HT1080 (cell line): ENCODE measurements around the gene SLCO3A1. TPM values are rescaled to one million over a fixed set of nuclear protein-coding genes. Genes with fewer than 3 reads are reported as not detected.

Source experiments
- DNase-seq: peaks from one replicate; pipeline ENCODE4 v3.0.0-alpha.2; 2015; ENCODE audit warnings: low read depth
- total RNA-seq: library from RNA; depleted of rRNA; stranded (reverse); fragments of >200 nt; shearing (Covaris generic); gene quantifications from 2 replicates; pipeline ENCODE4 v1.2.3, GENCODE V29; 2014

SLCO3A1 gene
- total RNA-seq, 1 experiment from 2014 or later, result 4.6 TPM

- no peak for DNase-seq
These were observed 265.4 kb downstream of the SLCO3A1 start for GRCh38 chr15:92118936-92119325.

- no peak for DNase-seq
These were observed 266.7 kb downstream of the SLCO3A1 start for GRCh38 chr15:92120094-92120795.

GRCh38 chr15:92121047-92121446, 267.5 kb downstream of the SLCO3A1 start:
- DNase-seq, result no peak

- DNase-seq, result no peak
These were observed 268.8 kb downstream of the SLCO3A1 start for GRCh38 chr15:92122259-92122658.

GRCh38 chr15:92123962-92124656, 270.6 kb downstream of the SLCO3A1 start:
- DNase-seq, result no peak

- DNase-seq, result no peak
These were observed 271.1 kb downstream of the SLCO3A1 start for GRCh38 chr15:92124657-92125010.

GRCh38 chr15:92128788-92129187, 275.3 kb downstream of the SLCO3A1 start:
- DNase-seq, result no peak

GRCh38 chr15:92130244-92130643, 276.7 kb downstream of the SLCO3A1 start:
- no peak for DNase-seq

- DNase-seq, result peak; percentile 15
These were observed 277.4 kb downstream of the SLCO3A1 start for GRCh38 chr15:92130906-92131305.

- DNase-seq, result no peak
These were observed 279.7 kb downstream of the SLCO3A1 start for GRCh38 chr15:92132982-92133755.

- DNase-seq, result peak; percentile 30
These were observed 287.3 kb downstream of the SLCO3A1 start for GRCh38 chr15:92140796-92141195.

GRCh38 chr15:92141607-92142006, 288.1 kb downstream of the SLCO3A1 start:
- no peak for DNase-seq

- no peak for DNase-seq
These were observed 289.0 kb downstream of the SLCO3A1 start for GRCh38 chr15:92142242-92143232.

GRCh38 chr15:92143765-92144164, 290.3 kb downstream of the SLCO3A1 start:
- no peak for DNase-seq

GRCh38 chr15:92146511-92147150, 293.1 kb downstream of the SLCO3A1 start:
- no peak for DNase-seq

GRCh38 chr15:92149029-92149428, 295.5 kb downstream of the SLCO3A1 start:
- no peak for DNase-seq

- DNase-seq, result no peak
These were observed 296.0 kb downstream of the SLCO3A1 start for GRCh38 chr15:92149465-92149864.

- no peak for DNase-seq
These were observed 297.7 kb downstream of the SLCO3A1 start for GRCh38 chr15:92151168-92151567.

GRCh38 chr15:92151741-92152140, 298.2 kb downstream of the SLCO3A1 start:
- DNase-seq, result no peak

- no peak for DNase-seq
These were observed 299.5 kb downstream of the SLCO3A1 start for GRCh38 chr15:92152983-92153382.

- DNase-seq, result no peak
These were observed 300.1 kb downstream of the SLCO3A1 start for GRCh38 chr15:92153620-92154019.
